Measurements from ENCODE around the gene TM4SF18.

TM4SF18 gene

GRCh38 chr3:149269687-149270086 is 63.7 kb downstream of the TM4SF18 start:
- TF ChIP-seq CTCF (conservative IDR thresholded peaks at IDR 0.05): no peak
- no peak overlapping the region for H3K27ac ChIP-seq

Measured in VCaP (cell line).